ENCODE data around the gene KRTAP1-4.

Gene KRTAP1-4

DNA sequence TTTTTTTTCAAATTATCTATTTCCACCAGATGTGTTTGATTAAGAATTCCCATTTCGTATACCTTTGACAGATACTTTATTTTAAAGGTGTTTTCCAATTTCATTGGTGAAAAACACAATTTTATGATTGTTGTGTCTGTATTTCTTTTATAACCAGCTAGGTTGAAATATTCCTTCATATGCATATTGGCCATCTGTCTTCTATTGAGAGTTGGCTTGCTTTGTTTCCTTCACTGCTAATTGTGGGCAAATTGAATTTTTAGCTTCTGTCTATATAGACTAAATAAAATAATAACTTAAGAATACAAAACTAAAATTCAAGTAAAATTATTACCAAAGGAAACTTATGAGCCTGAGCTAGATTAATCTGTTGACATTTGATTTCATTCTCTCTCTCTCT is 34.9 kb downstream of the KRTAP1-4 start:
- Histone ChIP-seq H3K79me2 (ENCODE audit: low read length) (no peaks in the 10 kb centered on the region), H3K36me3 (replicated peaks; ENCODE audit: low read depth, low read length) (no peaks in the 10 kb centered on the region), H4K20me1 (ENCODE audit: insufficient read depth, low read length) (no peaks in the 10 kb centered on the region), H3K4me1 (ENCODE audit: low read length) (no peaks in the 10 kb centered on the region), H3K9ac (ENCODE audit: low read length) (no peak overlapping the region), H3K27ac (ENCODE audit: low read length) (no peak overlapping the region), H3K27me3 (ENCODE audit: low read depth, low read length) (peaks cover 32% of the 10 kb centered on the region), H3K9me3 (ENCODE audit: insufficient read depth, low read length) (no peaks in the 10 kb centered on the region), H3K4me3 (ENCODE audit: low read length) (no peak overlapping the region), H3K4me2 (ENCODE audit: low read length) (no peak overlapping the region), H2AFZ (ENCODE audit: low read depth, low read length) (no peak overlapping the region)
- TF ChIP-seq, protein P1, sequence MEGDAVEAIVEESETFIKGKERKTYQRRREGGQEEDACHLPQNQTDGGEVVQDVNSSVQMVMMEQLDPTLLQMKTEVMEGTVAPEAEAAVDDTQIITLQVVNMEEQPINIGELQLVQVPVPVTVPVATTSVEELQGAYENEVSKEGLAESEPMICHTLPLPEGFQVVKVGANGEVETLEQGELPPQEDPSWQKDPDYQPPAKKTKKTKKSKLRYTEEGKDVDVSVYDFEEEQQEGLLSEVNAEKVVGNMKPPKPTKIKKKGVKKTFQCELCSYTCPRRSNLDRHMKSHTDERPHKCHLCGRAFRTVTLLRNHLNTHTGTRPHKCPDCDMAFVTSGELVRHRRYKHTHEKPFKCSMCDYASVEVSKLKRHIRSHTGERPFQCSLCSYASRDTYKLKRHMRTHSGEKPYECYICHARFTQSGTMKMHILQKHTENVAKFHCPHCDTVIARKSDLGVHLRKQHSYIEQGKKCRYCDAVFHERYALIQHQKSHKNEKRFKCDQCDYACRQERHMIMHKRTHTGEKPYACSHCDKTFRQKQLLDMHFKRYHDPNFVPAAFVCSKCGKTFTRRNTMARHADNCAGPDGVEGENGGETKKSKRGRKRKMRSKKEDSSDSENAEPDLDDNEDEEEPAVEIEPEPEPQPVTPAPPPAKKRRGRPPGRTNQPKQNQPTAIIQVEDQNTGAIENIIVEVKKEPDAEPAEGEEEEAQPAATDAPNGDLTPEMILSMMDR (IDR thresholded peaks at IDR 0.05; ENCODE audit: low read depth, low read length), result no peak
- TF ChIP-seq EZH2phosphoT487 (IDR thresholded peaks at IDR 0.05; ENCODE audit: low read depth), result no peak

- Histone ChIP-seq H3K27ac (ENCODE audit: low read length) (no peak within 1 kb of the TSS), H3K4me2 (ENCODE audit: low read length) (no peak within 1 kb of the TSS), H3K4me3 (ENCODE audit: low read length) (no peak within 1 kb of the TSS), H4K20me1 (ENCODE audit: insufficient read depth, low read length) (no peaks in the 10 kb centered on the region), H2AFZ (ENCODE audit: low read depth, low read length) (no peak within 1 kb of the TSS), H3K9ac (ENCODE audit: low read length) (no peak within 1 kb of the TSS), H3K79me2 (ENCODE audit: low read length) (no peaks in the 10 kb centered on the region), H3K4me1 (ENCODE audit: low read length) (no peaks in the 10 kb centered on the region), H3K36me3 (replicated peaks; ENCODE audit: low read depth, low read length) (no peaks in the 10 kb centered on the region), H3K27me3 (ENCODE audit: low read depth, low read length) (peaks cover 28% of the 10 kb centered on the region), H3K9me3 (ENCODE audit: insufficient read depth, low read length) (no peaks in the 10 kb centered on the region)
- TF ChIP-seq EZH2phosphoT487 (IDR thresholded peaks at IDR 0.05; ENCODE audit: low read depth), result no peak
- TF ChIP-seq, protein P1 (IDR thresholded peaks at IDR 0.05; ENCODE audit: low read depth, low read length), result no peak
These were observed 36.2 kb downstream of the KRTAP1-4 start, which contains the start of gene KRTAP3-3 for GRCh38 chr17:40993839-40994238. Gene KRTAP3-3 (minus strand): TSS chr17:40994164. CDS start chr17:40994097, 67 bp downstream.

- Histone ChIP-seq H2AFZ (ENCODE audit: low read depth, low read length) (no peak overlapping the region), H3K36me3 (replicated peaks; ENCODE audit: low read depth, low read length) (no peaks in the 10 kb centered on the region), H3K9me3 (ENCODE audit: insufficient read depth, low read length) (no peaks in the 10 kb centered on the region), H3K27ac (ENCODE audit: low read length) (no peak overlapping the region), H3K27me3 (ENCODE audit: low read depth, low read length) (peaks cover 22% of the 10 kb centered on the region), H3K4me3 (ENCODE audit: low read length) (no peak overlapping the region), H4K20me1 (ENCODE audit: insufficient read depth, low read length) (no peaks in the 10 kb centered on the region), H3K4me2 (ENCODE audit: low read length) (no peak overlapping the region), H3K79me2 (ENCODE audit: low read length) (no peaks in the 10 kb centered on the region), H3K9ac (ENCODE audit: low read length) (no peak overlapping the region), H3K4me1 (ENCODE audit: low read length) (no peaks in the 10 kb centered on the region)
- TF ChIP-seq, protein P1 (IDR thresholded peaks at IDR 0.05; ENCODE audit: low read depth, low read length), result no peak
- TF ChIP-seq EZH2phosphoT487 (IDR thresholded peaks at IDR 0.05; ENCODE audit: low read depth), result no peak
These were observed 36.9 kb downstream of the KRTAP1-4 start for GRCh38 chr17:40993084-40993483.

DNA sequence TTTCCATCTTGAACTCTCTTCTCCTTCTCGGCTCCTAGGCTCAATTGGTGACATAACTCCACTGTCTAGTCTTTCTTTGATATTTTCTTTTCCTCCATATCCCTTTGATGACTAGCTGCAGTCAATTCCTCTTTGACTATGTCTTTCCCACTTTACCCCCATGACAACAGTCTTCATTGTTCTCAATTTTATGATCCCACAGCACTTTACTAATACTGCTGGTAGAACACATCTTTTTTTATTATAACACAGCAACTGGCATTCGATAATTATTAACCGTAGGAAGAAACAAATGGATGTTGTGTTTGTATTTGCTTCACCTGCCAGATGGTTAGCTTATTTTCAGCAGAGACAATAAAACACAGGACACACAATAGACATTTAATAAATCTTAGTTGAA is 37.3 kb downstream of the KRTAP1-4 start:
- Histone ChIP-seq H3K4me2 (ENCODE audit: low read length) (no peak overlapping the region), H4K20me1 (ENCODE audit: insufficient read depth, low read length) (no peaks in the 10 kb centered on the region), H3K27me3 (ENCODE audit: low read depth, low read length) (peaks cover 19% of the 10 kb centered on the region), H3K27ac (ENCODE audit: low read length) (no peak overlapping the region), H2AFZ (ENCODE audit: low read depth, low read length) (no peak overlapping the region), H3K4me1 (ENCODE audit: low read length) (no peaks in the 10 kb centered on the region), H3K36me3 (replicated peaks; ENCODE audit: low read depth, low read length) (no peaks in the 10 kb centered on the region), H3K4me3 (ENCODE audit: low read length) (no peak overlapping the region), H3K79me2 (ENCODE audit: low read length) (no peaks in the 10 kb centered on the region), H3K9ac (ENCODE audit: low read length) (no peak overlapping the region), H3K9me3 (ENCODE audit: insufficient read depth, low read length) (no peaks in the 10 kb centered on the region)
- TF ChIP-seq, protein P1 (IDR thresholded peaks at IDR 0.05; ENCODE audit: low read depth, low read length), result no peak
- TF ChIP-seq EZH2phosphoT487 (IDR thresholded peaks at IDR 0.05; ENCODE audit: low read depth), result no peak
